Keratinocyte (primary cell): ENCODE data around the gene PTPN6. TPM values are rescaled to one million over a fixed set of nuclear protein-coding genes. Genes with fewer than 3 reads are reported as not detected.

Experiments used
- DNase-seq: peaks from one replicate; pipeline ENCODE4 v3.0.0-alpha.2; 2011; ENCODE audit warnings: low read depth, missing footprints, low spot score
- FAIRE-seq: peaks from 2 replicates; lab custom pipeline; 2011; peaks lifted over from hg19 to GRCh38; lab: Jason Lieb, UNC
- H2AFZ ChIP-seq: 2 replicates; pipeline ENCODE4 v1.6.0; 2012; ENCODE audit warnings: low read length, control low read depth, inconsistent platforms; ENCODE audit not compliant: control insufficient read depth
- H3K27ac ChIP-seq: 2 replicates; pipeline ENCODE4 v1.5.1; 2011; ENCODE audit warnings: low read length; ENCODE audit not compliant: control insufficient read depth, insufficient read depth
- H3K27me3 ChIP-seq: 3 replicates; pipeline ENCODE4 v1.6.0; 2011; ENCODE audit warnings: low read length; ENCODE audit not compliant: control insufficient read depth, insufficient read depth; ENCODE audit errors: extremely low read depth
- H3K36me3 ChIP-seq, 2 experiments: 2 replicates in 1 of 2; 3 replicates in 1 of 2; pipeline ENCODE4 v1.5.1; 2011; ENCODE audit warnings: low read length in 2 of 2, mild to moderate bottlenecking in 1 of 2; ENCODE audit not compliant: control insufficient read depth in 2 of 2, insufficient read depth in 2 of 2; ENCODE audit errors: extremely low read depth in 1 of 2
- H3K4me1 ChIP-seq: 3 replicates; pipeline ENCODE4 v1.5.1; 2011; ENCODE audit warnings: low read length; ENCODE audit not compliant: control insufficient read depth, insufficient read depth; ENCODE audit errors: extremely low read depth
- H3K4me2 ChIP-seq: 3 replicates; pipeline ENCODE4 v1.6.0; 2011; ENCODE audit warnings: low read depth, low read length; ENCODE audit not compliant: control insufficient read depth, insufficient read depth; ENCODE audit errors: extremely low read depth
- H3K4me3 ChIP-seq, 3 experiments: fragments of 200-600 bp in 1 of 3; sonication (generic) in 1 of 3; 2 replicates in 2 of 3; 3 replicates in 1 of 3; pipeline ENCODE4 v1.5.1; 2011 to 2016; ENCODE audit warnings: low read length in 3 of 3, mild to moderate bottlenecking in 3 of 3, control low read depth in 2 of 3, inconsistent platforms in 1 of 3, low read depth in 1 of 3, mixed read lengths in 1 of 3, mixed run types in 1 of 3, moderate library complexity in 1 of 3; ENCODE audit not compliant: control insufficient read depth in 2 of 3, insufficient read depth in 2 of 3; ENCODE audit errors: extremely low read depth in 1 of 3
- H3K79me2 ChIP-seq: 2 replicates; pipeline ENCODE4 v1.6.0; 2012; ENCODE audit warnings: low read length; ENCODE audit not compliant: control insufficient read depth, insufficient read depth
- H3K9ac ChIP-seq: 3 replicates; pipeline ENCODE4 v1.6.0; 2011; ENCODE audit warnings: low read length; ENCODE audit not compliant: control insufficient read depth, insufficient read depth; ENCODE audit errors: extremely low read depth
- H3K9me1 ChIP-seq: 3 replicates; pipeline ENCODE4 v1.6.0; 2011; ENCODE audit warnings: low read length; ENCODE audit not compliant: control insufficient read depth, insufficient read depth; ENCODE audit errors: extremely low read depth
- H3K9me3 ChIP-seq: 2 replicates; pipeline ENCODE4 v1.5.1; 2012; ENCODE audit warnings: low read depth, low read length; ENCODE audit not compliant: control insufficient read depth
- H4K20me1 ChIP-seq: 3 replicates; pipeline ENCODE4 v1.6.0; 2011; ENCODE audit warnings: low read length; ENCODE audit not compliant: control insufficient read depth, insufficient read depth; ENCODE audit errors: extremely low read depth
- CTCF ChIP-seq, 3 experiments: IDR thresholded peaks in 1 of 3; conservative IDR thresholded peaks in 1 of 3; optimal IDR thresholded peaks in 1 of 3; 2 replicates in 2 of 3; 3 replicates in 1 of 3; pipeline versions ENCODE3 to v1.5.1; 2011; ENCODE audit warnings: low read length in 3 of 3, mild to moderate bottlenecking in 3 of 3, moderate library complexity in 2 of 3, control low read depth in 1 of 3, inconsistent platforms in 1 of 3; ENCODE audit not compliant: insufficient read depth in 2 of 3; ENCODE audit errors: extremely low read depth in 1 of 3
- EZH2 ChIP-seq: IDR thresholded peaks from one replicate; pipeline ENCODE4 v1.6.1; 2012; ENCODE audit warnings: inconsistent platforms, mild to moderate bottlenecking, low read length, moderate library complexity
- dilution Hi-C: fragments of 300-500 bp; cut with MboI; formaldehyde crosslinking; loops from one replicate; pipeline ENCODE4 v1.7.0; 2020; ENCODE audit warnings: low sequenced_read_pairs; ENCODE audit not compliant: extremely low pct_ligation_motif_present
- polyA plus RNA-seq, 5 experiments: library from polyadenylated mRNA; depleted of rRNA in 3 of 5; stranded (reverse) in 3 of 5; stranded (forward) in 1 of 5; unstranded in 1 of 5; fragments of >200 nt; gene quantifications; 1 replicate in 1 of 5; 2 replicates in 3 of 5; 3 replicates in 1 of 5; pipeline versions ENCODE4 v1.2.1 to v1.2.3, GENCODE V29; 2011 to 2012; ENCODE audit warnings: missing spikeins in 2 of 5, low read depth in 1 of 5, low replicate concordance in 1 of 5

Gene PTPN6
- polyA plus RNA-seq, 1 donor (not counting 4 experiments of a cell fraction or from before 2014, with no cell fraction given): 18.7 TPM

- H3K79me2 ChIP-seq: peaks cover 27% of the 10 kb centered on the region
- H3K27me3 ChIP-seq: no peaks in the 10 kb centered on the region
- no peaks in the 10 kb centered on the region for H3K9me3 ChIP-seq
- H3K4me1 ChIP-seq: peaks cover 41% of the 10 kb centered on the region
- H2AFZ ChIP-seq: peak overlapping the region; percentile 61
- no peak for DNase-seq
- H3K4me3 ChIP-seq: peak overlapping the region in 2 of 3 experiments; percentile 59 to 65
- peaks cover 4% of the 10 kb centered on the region for H4K20me1 ChIP-seq
- dilution Hi-C loops: no loop called here
- TF ChIP-seq EZH2 (no peak), CTCF (optimal IDR thresholded peaks at IDR 0.05 in 1 of 3, IDR thresholded peaks at IDR 0.05 in 1 of 3, conservative IDR thresholded peaks at IDR 0.05 in 1 of 3; ENCODE audit: extremely low read depth in 1 of 3, insufficient read depth in 2 of 3, low read length in 3 of 3) (no peak)
- H3K4me2 ChIP-seq: peak overlapping the region; percentile 92
- H3K27ac ChIP-seq: peak overlapping the region; percentile 77
- FAIRE-seq: peak; percentile 13
- H3K9me1 ChIP-seq: peaks cover 3% of the 10 kb centered on the region
- no peaks in the 10 kb centered on the region for H3K36me3 ChIP-seq
- H3K9ac ChIP-seq: peak overlapping the region; percentile 60
These were observed 26.0 kb upstream of the PTPN6 start for GRCh38 chr12:6925239-6925539.

- peak overlapping the region; percentile 60 for H3K9ac ChIP-seq
- H3K4me1 ChIP-seq: peaks cover 42% of the 10 kb centered on the region
- H2AFZ ChIP-seq: peak overlapping the region; percentile 61
- dilution Hi-C loops: no loop called here
- H4K20me1 ChIP-seq: peaks cover 4% of the 10 kb centered on the region
- no peak for DNase-seq
- H3K36me3 ChIP-seq: no peaks in the 10 kb centered on the region
- TF ChIP-seq CTCF (optimal IDR thresholded peaks at IDR 0.05 in 1 of 3, IDR thresholded peaks at IDR 0.05 in 1 of 3, conservative IDR thresholded peaks at IDR 0.05 in 1 of 3; ENCODE audit: extremely low read depth in 1 of 3, insufficient read depth in 2 of 3, low read length in 3 of 3) (no peak), EZH2 (no peak)
- no peaks in the 10 kb centered on the region for H3K27me3 ChIP-seq
- no peaks in the 10 kb centered on the region for H3K9me3 ChIP-seq
- H3K4me2 ChIP-seq: peak overlapping the region; percentile 92
- peak overlapping the region; percentile 35 to 65 (median 59) for H3K4me3 ChIP-seq
- peak; percentile 97 for FAIRE-seq
- peak overlapping the region; percentile 77 for H3K27ac ChIP-seq
- peaks cover 3% of the 10 kb centered on the region for H3K9me1 ChIP-seq
- peaks cover 31% of the 10 kb centered on the region for H3K79me2 ChIP-seq
These were observed 25.4 kb upstream of the PTPN6 start for GRCh38 chr12:6925540-6926279.
